A673 (cell line): Measurements from ENCODE around the gene ZBED2. TPM values are rescaled to one million over a fixed set of nuclear protein-coding genes. Genes with fewer than 3 reads are reported as not detected.

Experiments used
- BruUV-seq: library from RNA; stranded (reverse); fragments of 400-500 nt; replicated peaks from 2 replicates; lab custom pipeline; 2021; lab: Mats Ljungman, UMichigan
- CTCF ChIA-PET: fragments of 300-600 bp; sonication (Branson Sonifier 250); formaldehyde crosslinking; loops from one replicate; lab custom pipeline; 2022; ENCODE audit warnings: antibody characterized with exemption; lab: Charles Lee
- POLR2A ChIA-PET: fragments of 300-600 bp; sonication (Branson Sonifier 250); formaldehyde crosslinking; loops from one replicate; lab custom pipeline; 2022; ENCODE audit warnings: antibody characterized with exemption; ENCODE audit not compliant: low non-redundant PET; lab: Charles Lee
- DNase-seq: peaks from one replicate; pipeline ENCODE4 v3.0.0-alpha.2; 2015; ENCODE audit warnings: low spot score
- H3K27ac ChIP-seq: fragments of 200-600 bp; sonication (generic); 2 replicates; pipeline ENCODE4 v1.5.1; 2016; ENCODE audit warnings: mixed run types, low read depth, mild to moderate bottlenecking, mixed read lengths, antibody characterized with exemption, low read length; ENCODE audit not compliant: poor library complexity, severe bottlenecking
- H3K27me3 ChIP-seq: fragments of 200-600 bp; sonication (generic); replicated peaks from 2 replicates; pipeline ENCODE4 v1.6.1; 2017; ENCODE audit warnings: mixed run types, low read depth, mild to moderate bottlenecking, mixed read lengths, antibody characterized with exemption, low read length; ENCODE audit not compliant: insufficient read depth, poor library complexity
- H3K36me3 ChIP-seq: fragments of 200-600 bp; sonication (generic); 2 replicates; pipeline ENCODE4 v1.6.1; 2016; ENCODE audit warnings: mixed run types, mild to moderate bottlenecking, mixed read lengths, antibody characterized with exemption, low read length; ENCODE audit not compliant: insufficient read depth, poor library complexity, severe bottlenecking
- H3K4me1 ChIP-seq: fragments of 200-600 bp; sonication (generic); 2 replicates; pipeline ENCODE4 v1.6.1; 2017; ENCODE audit warnings: mixed run types, mild to moderate bottlenecking, mixed read lengths, antibody characterized with exemption, low read length; ENCODE audit not compliant: insufficient read depth, poor library complexity, severe bottlenecking
- H3K4me3 ChIP-seq: fragments of 200-600 bp; sonication (generic); 2 replicates; pipeline ENCODE4 v1.5.1; 2016; ENCODE audit warnings: low read depth, mixed run types, mild to moderate bottlenecking, mixed read lengths, low read length; ENCODE audit not compliant: poor library complexity, severe bottlenecking
- H3K9me3 ChIP-seq: fragments of 200-600 bp; sonication (generic); 2 replicates; pipeline ENCODE4 v1.6.1; 2016; ENCODE audit warnings: mixed run types, low read depth, mild to moderate bottlenecking, mixed read lengths, antibody characterized with exemption, low read length; ENCODE audit not compliant: poor library complexity, severe bottlenecking
- CTCF ChIP-seq: fragments of 300-800, 200-600 bp; sonication (generic); conservative IDR thresholded peaks from 2 replicates; pipeline ENCODE4 v1.5.1; 2017; ENCODE audit warnings: low read depth, mild to moderate bottlenecking, antibody characterized with exemption, low read length, moderate library complexity, mixed read lengths
- EZH2 ChIP-seq: fragments of 200-600 bp; sonication (generic); IDR thresholded peaks from 2 replicates; pipeline ENCODE4 v1.6.1; 2017; ENCODE audit warnings: borderline replicate concordance, low read depth, mild to moderate bottlenecking, mixed read lengths, antibody characterized with exemption, low read length; ENCODE audit not compliant: poor library complexity, severe bottlenecking
- intact Hi-C: fragments of 100-400 bp; cut with micrococcal nuclease; formaldehyde crosslinking; loops from one replicate; pipeline ENCODE4 v1.10.0; 2022; ENCODE audit not compliant: unreplicated experiment
- total RNA-seq: library from RNA; stranded (reverse); gene quantifications from 2 replicates; pipeline ENCODE4 v1.2.3, GENCODE V29; 2021

The ZBED2 gene
- total RNA-seq, 1 experiment from 2014 or later: not detected

- no TSS peak for BruUV-seq
- Histone ChIP-seq H3K4me3 (no peak overlapping the region), H3K27me3 (no peaks in the 10 kb centered on the region), H3K4me1 (no peaks in the 10 kb centered on the region), H3K27ac (no peak overlapping the region), H3K36me3 (no peaks in the 10 kb centered on the region), H3K9me3 (no peaks in the 10 kb centered on the region)
- ChIA-PET CTCF (no interaction called here), POLR2A (no interaction called here)
- TF ChIP-seq EZH2 (no peak), CTCF (no peak)
- intact Hi-C loops: no loop called here
- no peak for DNase-seq
Observed at GRCh38 chr3:111598552-111598951, 3.4 kb upstream of the ZBED2 start.

DNA sequence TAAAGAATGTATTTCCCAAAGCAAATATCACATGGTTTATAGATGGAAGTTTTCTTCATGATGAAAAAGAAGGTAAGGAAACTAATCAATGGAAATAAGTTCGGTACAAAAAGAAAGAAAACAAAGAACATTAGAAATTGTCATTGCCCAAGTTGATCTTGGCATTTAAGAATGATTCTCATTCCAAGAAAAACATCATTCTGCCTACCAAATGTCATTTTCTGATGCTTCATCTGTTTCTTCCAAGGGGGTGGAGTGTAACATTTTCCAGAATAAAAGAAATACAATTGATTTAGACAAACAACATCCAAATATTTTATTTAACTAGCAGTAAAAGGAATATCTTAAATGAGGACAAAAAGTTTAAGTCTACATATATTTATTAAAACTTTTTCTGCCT lies 3.0 kb upstream of the ZBED2 start:
- H3K27ac ChIP-seq: no peak overlapping the region
- no TSS peak for BruUV-seq
- intact Hi-C loops: no loop called here

GRCh38 chr3:111596328-111596727 lies 1.2 kb upstream of the ZBED2 start:
- Histone ChIP-seq H3K27me3 (no peaks in the 10 kb centered on the region), H3K4me1 (no peaks in the 10 kb centered on the region), H3K36me3 (no peaks in the 10 kb centered on the region), H3K4me3 (no peak overlapping the region), H3K27ac (no peak overlapping the region), H3K9me3 (no peaks in the 10 kb centered on the region)
- intact Hi-C loops: no loop called here
- TF ChIP-seq CTCF (no peak), EZH2 (no peak)
- no TSS peak for BruUV-seq
- CTCF ChIA-PET: no interaction called here
- DNase-seq: no peak
- POLR2A ChIA-PET: no interaction called here

More for the DNA sequence above, 3.0 kb upstream of the ZBED2 start:
- TF ChIP-seq CTCF (no peak), EZH2 (no peak)
- Histone ChIP-seq H3K4me1 (no peaks in the 10 kb centered on the region), H3K4me3 (no peak overlapping the region), H3K9me3 (no peaks in the 10 kb centered on the region), H3K36me3 (no peaks in the 10 kb centered on the region), H3K27me3 (no peaks in the 10 kb centered on the region)
- POLR2A ChIA-PET: no interaction called here
- CTCF ChIA-PET: no interaction called here
- DNase-seq: no peak
